Measurements from ENCODE around the gene PHPT1. TPM values are rescaled to one million over a fixed set of nuclear protein-coding genes. Genes with fewer than 3 reads are reported as not detected.

PHPT1 gene
- total RNA-seq, 2 experiments from 2014 or later = 13.6 to 17.8 TPM

- Histone ChIP-seq H3K36me3 (ENCODE audit: insufficient read depth, low read length) (peaks cover 45% of the 10 kb centered on the region), H3K9me3 (ENCODE audit: control insufficient read depth in 1 of 2, insufficient read depth in 1 of 2, low read length in 2 of 2) (no peaks in the 10 kb centered on the region), H3K4me1 (ENCODE audit: insufficient read depth, low read length) (no peaks in the 10 kb centered on the region), H3K27ac (ENCODE audit: low read depth in 1 of 2, low read length in 2 of 2) (no peak overlapping the region), H3K27me3 (ENCODE audit: control insufficient read depth in 1 of 2, insufficient read depth in 2 of 2, low read length in 2 of 2) (no peaks in the 10 kb centered on the region), H3K4me3 (ENCODE audit: low read length) (no peak overlapping the region)
- ChIA-PET POLR2A (no interaction called here), CTCF (no interaction called here)
- Mint-ChIP-seq H3K4me1 (ENCODE audit: low read depth) (peaks cover under 1% of the 10 kb centered on the region), H3K36me3 (ENCODE audit: low read depth) (peaks cover 25% of the 10 kb centered on the region), H3K4me3 (no peak overlapping the region), H3K9me3 (no peaks in the 10 kb centered on the region), H3K27me3 (no peaks in the 10 kb centered on the region), H3K27ac (no peak overlapping the region)
- peak in 1 of 14 experiments; percentile 17 for DNase-seq
- no peak for ATAC-seq (ENCODE audit: poor library complexity)
- no peak for TF ChIP-seq CTCF (IDR thresholded peaks at IDR 0.05)
- intact Hi-C loops (cut with DNase I, micrococcal nuclease) = no loop called here
Observed at GRCh38 chr9:136826188-136826541, 23.0 kb upstream of the PHPT1 start.

- Histone ChIP-seq H3K27ac (ENCODE audit: low read depth in 1 of 2, low read length in 2 of 2) (no peak overlapping the region), H3K4me3 (ENCODE audit: low read length) (no peak overlapping the region), H3K36me3 (ENCODE audit: insufficient read depth, low read length) (peaks cover 46% of the 10 kb centered on the region), H3K4me1 (ENCODE audit: insufficient read depth, low read length) (no peaks in the 10 kb centered on the region), H3K9me3 (ENCODE audit: control insufficient read depth in 1 of 2, insufficient read depth in 1 of 2, low read length in 2 of 2) (no peaks in the 10 kb centered on the region), H3K27me3 (ENCODE audit: control insufficient read depth in 1 of 2, insufficient read depth in 2 of 2, low read length in 2 of 2) (no peaks in the 10 kb centered on the region)
- intact Hi-C loops (cut with DNase I, micrococcal nuclease) = no loop called here
- TF ChIP-seq CTCF (IDR thresholded peaks at IDR 0.05) = no peak
- H3K36me3 Mint-ChIP-seq (ENCODE audit: low read depth) = peaks cover 30% of the 10 kb centered on the region
- no peak for ATAC-seq (ENCODE audit: poor library complexity)
- no peak overlapping the region for H3K4me3 Mint-ChIP-seq
- no peaks in the 10 kb centered on the region for H3K27me3 Mint-ChIP-seq
- H3K4me1 Mint-ChIP-seq (ENCODE audit: low read depth) = no peaks in the 10 kb centered on the region
- ChIA-PET CTCF (no interaction called here), POLR2A (no interaction called here)
- no peak overlapping the region for H3K27ac Mint-ChIP-seq
- no peaks in the 10 kb centered on the region for H3K9me3 Mint-ChIP-seq
- DNase-seq = no peak
Observed at GRCh38 chr9:136826703-136827582, 22.3 kb upstream of the PHPT1 start.

- TF ChIP-seq CTCF (IDR thresholded peaks at IDR 0.05) = no peak
- intact Hi-C loops (cut with DNase I, micrococcal nuclease) = no loop called here
- POLR2A ChIA-PET = no interaction called here
- Histone ChIP-seq H3K4me3 (ENCODE audit: low read length) (no peak overlapping the region), H3K9me3 (ENCODE audit: control insufficient read depth in 1 of 2, insufficient read depth in 1 of 2, low read length in 2 of 2) (no peaks in the 10 kb centered on the region), H3K27ac (ENCODE audit: low read depth in 1 of 2, low read length in 2 of 2) (no peak overlapping the region), H3K4me1 (ENCODE audit: insufficient read depth, low read length) (no peaks in the 10 kb centered on the region), H3K36me3 (ENCODE audit: insufficient read depth, low read length) (peaks cover 54% of the 10 kb centered on the region), H3K27me3 (ENCODE audit: control insufficient read depth in 1 of 2, insufficient read depth in 2 of 2, low read length in 2 of 2) (no peaks in the 10 kb centered on the region)
- Mint-ChIP-seq H3K4me1 (ENCODE audit: low read depth) (no peaks in the 10 kb centered on the region), H3K27ac (no peak overlapping the region), H3K27me3 (no peaks in the 10 kb centered on the region), H3K9me3 (no peaks in the 10 kb centered on the region), H3K4me3 (no peak overlapping the region), H3K36me3 (ENCODE audit: low read depth) (peaks cover 34% of the 10 kb centered on the region)
- CTCF ChIA-PET = no interaction called here
- no peak for ATAC-seq (ENCODE audit: poor library complexity)
- no peak for DNase-seq
Observed at GRCh38 chr9:136827794-136828473, 21.3 kb upstream of the PHPT1 start.

Measured in CD4-positive, alpha-beta T cell (primary cell).